KMS-11 (cell line): Measurements from ENCODE around the gene RFT1.

Experiments
- H2AFZ ChIP-seq: fragments of 200-600 bp; sonication (generic); 2 replicates; pipeline ENCODE4 v1.6.1; 2016; ENCODE audit warnings: antibody characterized with exemption, mixed run types, low read depth
- H3K27ac ChIP-seq: fragments of 200-600 bp; sonication (generic); 2 replicates; pipeline ENCODE4 v1.6.1; 2016; ENCODE audit warnings: mild to moderate bottlenecking, mixed run types
- H3K27me3 ChIP-seq: fragments of 200-600 bp; sonication (generic); 2 replicates; pipeline ENCODE4 v1.6.1; 2017; ENCODE audit warnings: mild to moderate bottlenecking, low read depth, mixed run types, moderate library complexity; ENCODE audit not compliant: insufficient read depth
- H3K36me3 ChIP-seq: fragments of 200-600 bp; sonication (generic); 2 replicates; pipeline ENCODE4 v1.6.1; 2017; ENCODE audit warnings: mild to moderate bottlenecking, mixed run types; ENCODE audit not compliant: insufficient read depth
- H3K4me1 ChIP-seq: fragments of 200-600 bp; sonication (generic); 2 replicates; pipeline ENCODE4 v1.6.1; 2016; ENCODE audit warnings: mild to moderate bottlenecking, low read depth, mixed run types; ENCODE audit not compliant: poor library complexity, severe bottlenecking
- H3K4me2 ChIP-seq: fragments of 200-600 bp; sonication (generic); 2 replicates; pipeline ENCODE4 v1.7.0; 2016; ENCODE audit warnings: mild to moderate bottlenecking, mixed run types
- H3K4me3 ChIP-seq: fragments of 200-600 bp; sonication (generic); IDR thresholded peaks from 2 replicates; pipeline ENCODE4 v1.6.1; 2017; ENCODE audit warnings: low read depth, low read length, mixed read lengths; ENCODE audit not compliant: insufficient read depth
- H3K79me2 ChIP-seq: fragments of 200-600 bp; sonication (generic); 2 replicates; pipeline ENCODE4 v1.6.1; 2016; ENCODE audit warnings: low read depth, mixed run types; ENCODE audit not compliant: insufficient read depth
- H3K9ac ChIP-seq: fragments of 200-600 bp; sonication (generic); 2 replicates; pipeline ENCODE4 v1.6.1; 2016; ENCODE audit warnings: mild to moderate bottlenecking, mixed run types
- H4K20me1 ChIP-seq: fragments of 200-600 bp; sonication (generic); 2 replicates; pipeline ENCODE4 v1.6.1; 2016; ENCODE audit warnings: mild to moderate bottlenecking, mixed run types; ENCODE audit not compliant: insufficient read depth
- CTCF ChIP-seq: fragments of 200-600 bp; sonication (generic); conservative IDR thresholded peaks from 2 replicates; pipeline ENCODE4 v1.6.1; 2017; ENCODE audit warnings: low read depth, mild to moderate bottlenecking, antibody characterized with exemption, low read length, moderate library complexity, mixed read lengths

Gene RFT1

GRCh38 chr3:53131096-53131495 is 861 bp upstream of the RFT1 start:
- H3K27ac ChIP-seq, result no peak overlapping the region; the same call in 1 of the 2 replicates

GRCh38 chr3:53129344-53129743 is 891 bp downstream of the RFT1 start:
- no peaks in the 10 kb centered on the region for H4K20me1 ChIP-seq
- no peak overlapping the region; the same call in 1 of the 2 replicates for H3K27ac ChIP-seq
- no peak overlapping the region for H2AFZ ChIP-seq
- H3K27me3 ChIP-seq, result no peaks in the 10 kb centered on the region
- H3K36me3 ChIP-seq, result no peaks in the 10 kb centered on the region
- peaks cover 9% of the 10 kb centered on the region for H3K4me1 ChIP-seq
- peak overlapping the region; percentile 87 for H3K9ac ChIP-seq
- no peak for TF ChIP-seq CTCF
- no peak overlapping the region for H3K4me3 ChIP-seq
- H3K4me2 ChIP-seq, result peak overlapping the region; percentile 93
- peaks cover 15% of the 10 kb centered on the region; the same call in 1 of the 2 replicates for H3K79me2 ChIP-seq

More at GRCh38 chr3:53131096-53131495, 861 bp upstream of the RFT1 start:
- peak overlapping the region; percentile 93 for H3K4me2 ChIP-seq
- peak overlapping the region; percentile 87; the same call in 1 of the 2 replicates for H3K9ac ChIP-seq
- peak overlapping the region; percentile 85 for H2AFZ ChIP-seq
- no peaks in the 10 kb centered on the region for H4K20me1 ChIP-seq
- peaks cover 12% of the 10 kb centered on the region for H3K4me1 ChIP-seq
- peaks cover 15% of the 10 kb centered on the region; the same call in 1 of the 2 replicates for H3K79me2 ChIP-seq
- no peak overlapping the region for H3K4me3 ChIP-seq
- no peak for TF ChIP-seq CTCF
- no peaks in the 10 kb centered on the region for H3K27me3 ChIP-seq
- H3K36me3 ChIP-seq, result no peaks in the 10 kb centered on the region

GRCh38 chr3:53126601-53127000 is 3.6 kb downstream of the RFT1 start:
- H3K36me3 ChIP-seq, result no peaks in the 10 kb centered on the region
- peaks cover 15% of the 10 kb centered on the region; the same call in 1 of the 2 replicates for H3K79me2 ChIP-seq
- H2AFZ ChIP-seq, result no peak overlapping the region
- TF ChIP-seq CTCF, result no peak
- H4K20me1 ChIP-seq, result no peaks in the 10 kb centered on the region
- no peak overlapping the region for H3K9ac ChIP-seq
- no peak overlapping the region for H3K27ac ChIP-seq
- H3K4me2 ChIP-seq, result no peak overlapping the region
- H3K27me3 ChIP-seq, result no peaks in the 10 kb centered on the region
- peaks cover 9% of the 10 kb centered on the region for H3K4me1 ChIP-seq
- H3K4me3 ChIP-seq, result no peak overlapping the region

- H4K20me1 ChIP-seq, result no peaks in the 10 kb centered on the region
- H3K36me3 ChIP-seq, result no peaks in the 10 kb centered on the region
- H3K4me1 ChIP-seq, result peaks cover 2% of the 10 kb centered on the region
- H3K4me2 ChIP-seq, result no peak overlapping the region
- no peak overlapping the region for H2AFZ ChIP-seq
- no peaks in the 10 kb centered on the region for H3K27me3 ChIP-seq
- H3K4me3 ChIP-seq, result no peak overlapping the region
- peaks cover 4% of the 10 kb centered on the region; the same call in 1 of the 2 replicates for H3K79me2 ChIP-seq
- no peak overlapping the region for H3K9ac ChIP-seq
- no peak overlapping the region for H3K27ac ChIP-seq
- TF ChIP-seq CTCF, result no peak
Measured at GRCh38 chr3:53123953-53124352, 6.3 kb downstream of the RFT1 start.
